Dedifferentiated amniotic fluid mesenchymal stem cell (primary cell): ENCODE results near the gene IDI1.
A peak's percentile ranks its signal among the peaks of the same experiment; 100 is the strongest.
"Not testable (repeated sequence)": the region's sequence is repeated elsewhere in the genome, so short reads cannot be mapped to it uniquely, and the experiment has no call there.

Experiments used
- DNase-seq: peaks from one replicate; pipeline ENCODE4 v3.0.0-alpha.2; 2016; ENCODE audit errors: extremely low spot score

Gene IDI1

DNA sequence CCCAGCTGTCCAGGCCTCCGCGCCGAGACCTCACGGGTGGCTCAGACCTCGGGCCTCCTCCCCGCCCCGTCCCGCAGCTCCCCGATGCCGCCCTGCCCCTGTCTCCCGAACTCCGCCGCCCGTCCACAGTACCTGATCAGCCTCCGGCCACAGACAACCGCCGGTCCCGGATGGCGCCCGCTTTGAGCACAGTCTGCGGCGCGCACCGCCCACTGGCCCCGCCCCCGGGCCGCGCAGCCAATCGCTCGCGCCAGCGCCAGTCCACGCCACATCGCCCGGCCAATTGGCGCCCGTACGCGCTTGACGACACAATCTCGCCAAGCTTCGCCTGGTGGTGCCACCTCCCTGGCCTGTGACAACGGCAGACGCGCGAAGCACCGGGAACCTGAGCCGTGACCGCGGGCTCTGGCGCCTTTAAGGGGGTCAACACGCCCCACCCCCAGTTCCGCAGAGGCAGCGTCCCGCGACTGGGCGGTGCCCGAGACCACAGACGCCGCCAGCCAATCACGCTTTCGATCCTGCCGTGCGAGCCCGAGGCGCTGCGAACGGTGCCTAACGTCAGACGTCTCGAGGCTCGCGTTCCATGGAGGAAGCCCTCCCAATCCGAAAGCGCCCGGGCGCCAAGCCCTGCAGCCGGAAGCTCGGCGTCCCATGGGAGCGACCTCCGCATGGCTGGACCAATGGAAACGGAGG, at the start of gene IDI1:
TSS of gene IDI1 (minus strand) at position 388 of the 693 bp plus-strand sequence. CDS start at position 272, 116 bp downstream.
- peak; percentile 99 for DNase-seq

DNA sequence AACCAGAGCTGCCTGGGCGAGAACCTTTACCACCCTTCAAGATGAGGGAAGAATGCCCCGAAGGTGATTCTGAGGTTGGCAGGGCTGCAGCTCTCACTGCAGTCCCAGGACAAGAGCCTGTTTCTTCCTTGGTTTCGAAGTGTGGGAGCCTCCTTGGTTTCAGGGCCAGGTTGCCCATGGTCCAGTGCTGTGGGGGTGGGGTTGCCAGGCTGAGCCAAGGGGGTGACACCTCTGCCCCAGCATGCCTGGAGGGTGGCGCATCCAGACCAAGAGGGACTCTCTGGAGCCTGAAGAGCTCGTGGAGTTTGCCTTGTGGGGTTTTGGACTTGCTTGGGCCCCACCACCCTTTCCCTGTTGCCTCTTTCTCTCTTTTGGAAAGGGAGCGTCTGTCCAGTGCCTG, 48.5 kb upstream of the IDI1 start:
- DNase-seq = no peak

DNA sequence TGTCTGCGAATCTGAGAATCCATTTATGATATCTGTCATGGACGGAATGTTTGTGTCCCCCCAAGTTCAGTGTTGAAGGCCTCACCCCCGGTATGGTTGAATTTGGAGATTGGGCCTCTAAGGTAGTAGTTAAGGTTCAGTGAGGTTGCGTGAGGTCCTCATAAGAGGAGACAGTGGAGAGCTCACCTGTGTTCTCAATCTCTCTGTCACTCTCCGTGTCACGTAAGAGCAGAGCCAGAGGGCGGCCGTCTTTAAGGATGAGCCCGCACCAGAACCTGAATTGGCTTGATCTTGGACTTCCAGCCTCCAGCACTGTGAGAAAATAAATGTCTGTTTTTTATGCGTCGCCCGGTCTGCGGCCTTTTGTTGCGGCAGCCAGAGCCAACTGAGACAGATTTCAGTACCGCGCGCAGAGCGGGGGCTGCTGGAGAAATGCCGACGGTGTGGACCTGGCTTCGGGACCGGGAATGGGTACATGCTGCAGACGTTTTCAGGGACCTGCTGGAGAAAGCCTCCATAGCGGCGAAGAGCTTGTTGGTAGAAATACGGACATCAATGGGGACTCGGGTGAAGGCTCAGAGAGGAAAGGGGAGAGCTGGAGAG, 47.5 kb upstream of the IDI1 start:
- no peak for DNase-seq

DNA sequence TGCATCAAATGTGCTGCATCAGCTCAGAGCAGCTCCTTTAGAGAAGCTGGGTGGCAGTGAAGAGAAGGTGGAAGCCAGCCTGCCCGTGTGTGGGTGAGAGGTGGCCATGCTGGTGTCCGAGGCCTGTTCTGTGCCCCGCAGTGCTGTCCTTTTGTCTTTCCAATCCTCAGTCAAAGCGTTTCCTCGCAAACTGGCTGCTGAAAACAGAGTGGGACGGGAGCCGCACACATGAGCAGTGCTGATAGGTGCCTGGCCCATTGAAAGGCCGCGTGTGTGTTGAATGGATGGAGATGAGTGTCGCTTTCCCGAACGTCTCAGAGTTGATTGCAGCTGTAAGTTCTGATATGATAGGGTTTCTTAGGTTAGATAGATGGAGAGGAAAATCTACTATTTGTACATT, 46.6 kb upstream of the IDI1 start:
- DNase-seq = no peak

DNA sequence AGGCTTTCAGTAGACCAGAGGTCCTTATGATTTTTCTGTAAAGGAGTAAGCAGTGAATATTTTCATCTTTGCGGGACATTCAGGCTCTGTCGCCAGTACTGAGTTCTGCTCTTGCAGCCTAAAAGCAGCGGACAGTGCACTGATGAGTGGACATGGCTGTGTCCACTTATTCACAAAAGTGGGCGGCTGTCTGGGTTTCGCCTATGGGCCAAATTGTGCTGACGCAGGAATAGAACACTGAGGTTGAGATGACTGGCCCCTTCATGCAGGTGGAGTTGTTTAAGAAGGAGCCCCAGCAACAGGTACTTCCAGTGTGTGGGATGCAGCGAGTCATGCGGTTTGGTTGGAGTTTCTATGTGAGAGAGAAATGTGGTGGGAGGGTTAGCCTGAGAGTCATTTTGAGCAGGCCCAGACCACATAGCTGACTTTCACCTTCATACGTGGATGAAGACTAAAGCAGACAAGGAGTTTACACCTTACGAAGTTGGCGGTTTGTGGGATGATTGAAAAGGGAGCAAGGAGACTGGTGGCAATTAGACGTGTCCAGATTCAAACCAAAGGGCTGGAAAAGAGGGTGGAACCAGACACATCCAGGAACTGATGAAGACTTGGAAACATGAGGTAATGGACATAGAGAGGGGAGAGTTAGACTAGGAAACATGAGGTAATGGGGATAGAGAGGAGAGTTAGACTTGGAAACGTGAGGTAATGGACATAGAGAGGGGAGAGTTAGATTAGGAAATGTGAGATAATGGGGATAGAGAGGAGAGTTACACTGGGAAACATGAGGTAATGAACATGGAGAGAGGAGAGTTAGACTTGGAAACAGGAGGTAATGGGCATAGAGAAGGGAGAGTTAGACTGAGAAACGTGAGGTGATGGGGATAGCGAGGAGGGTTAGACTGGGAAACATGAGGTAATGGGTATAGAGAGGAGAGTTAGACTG, 45.5 kb upstream of the IDI1 start:
- no peak for DNase-seq

DNA sequence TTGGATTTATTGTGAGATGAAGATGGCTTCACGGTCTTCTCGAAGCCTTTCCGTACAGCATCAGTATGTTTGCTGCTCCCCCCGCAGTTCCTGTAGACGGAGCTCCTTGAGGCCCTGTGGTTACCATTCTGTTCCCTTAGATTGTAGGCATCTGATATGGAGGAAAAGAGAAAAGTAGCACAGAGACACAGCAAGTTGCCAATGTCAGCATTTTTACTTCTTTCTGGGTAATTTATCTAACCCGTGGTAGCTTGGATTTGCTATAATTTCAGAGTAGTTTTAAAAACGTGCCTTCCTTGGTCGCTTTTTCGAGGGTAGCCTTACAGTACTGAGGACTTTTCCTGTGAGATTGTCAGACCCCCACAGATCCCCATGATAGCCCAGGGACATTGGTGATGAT, 44.8 kb upstream of the IDI1 start:
- DNase-seq = no peak

DNA sequence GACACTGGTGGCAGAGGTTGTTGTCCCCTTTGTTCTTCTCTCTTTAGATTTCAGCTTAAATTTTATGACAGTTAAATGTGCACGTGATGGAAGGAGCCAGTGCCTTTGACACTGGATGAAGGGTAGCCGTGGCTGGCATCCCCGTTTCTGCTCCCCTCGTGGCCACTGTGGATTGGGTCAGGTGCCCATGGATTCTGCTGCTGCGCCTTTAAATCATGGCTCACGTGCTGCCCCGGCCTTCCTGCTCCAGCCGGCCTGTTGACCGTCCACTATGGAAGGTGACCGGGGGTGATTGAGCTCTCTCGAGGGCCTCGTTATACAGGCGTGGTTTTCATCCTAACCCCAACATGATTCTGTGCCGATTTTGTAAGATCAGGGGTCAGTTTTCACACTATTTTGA, 41.8 kb upstream of the IDI1 start:
- no peak for DNase-seq

DNA sequence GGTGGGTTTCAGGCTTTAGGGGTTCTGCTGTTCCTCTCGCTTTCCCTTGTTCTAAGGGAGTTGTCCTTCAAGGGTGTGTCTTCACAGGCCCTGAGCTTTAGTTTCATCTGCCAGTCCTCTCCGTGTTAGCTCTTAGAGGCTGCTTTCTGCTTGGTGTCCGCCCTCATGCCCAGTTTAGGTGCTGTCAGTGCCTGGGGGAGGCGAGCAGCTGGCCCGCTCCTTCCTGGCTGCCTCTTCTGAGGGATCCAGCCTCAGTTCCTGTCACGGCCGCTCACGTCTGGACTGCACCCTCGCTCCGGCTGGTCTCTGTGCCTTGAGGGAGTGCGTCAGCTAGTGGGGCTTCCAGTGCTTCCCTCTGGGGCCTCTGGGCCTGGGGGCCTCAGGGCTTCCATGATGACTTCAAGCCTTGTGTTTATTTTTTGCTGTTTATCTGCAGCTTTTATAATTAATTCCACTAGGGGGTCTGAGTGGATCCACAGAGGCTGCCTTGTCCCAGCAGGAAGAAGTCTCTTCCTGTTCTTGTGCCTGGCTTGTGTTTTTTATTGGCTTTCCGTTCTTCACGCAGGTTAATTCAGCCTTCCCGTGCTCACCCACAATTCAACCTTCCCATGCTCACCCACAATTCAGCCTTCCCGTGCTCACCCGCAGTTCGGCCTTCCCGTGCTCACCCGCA, 40.2 kb upstream of the IDI1 start:
- DNase-seq = no peak

DNA sequence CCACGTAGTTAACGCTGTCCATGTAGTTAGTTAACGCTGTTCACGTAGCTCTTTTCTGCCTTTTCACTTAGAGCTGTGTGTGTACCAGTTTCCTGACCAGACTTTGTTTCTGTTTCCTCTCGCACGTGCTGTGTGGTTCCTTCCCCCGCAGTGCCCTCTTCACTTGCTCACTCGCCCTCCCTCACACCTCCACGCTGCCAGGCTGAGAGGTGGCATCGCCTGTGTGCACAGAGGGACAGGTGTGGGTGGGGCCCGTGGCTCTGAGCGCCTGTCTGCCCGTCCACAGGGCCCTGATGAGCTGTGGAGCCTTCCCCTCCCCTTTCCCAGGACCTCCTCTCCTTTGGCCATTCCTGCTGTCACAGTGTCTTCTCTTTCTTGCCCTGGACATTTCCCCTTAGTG, 37.9 kb upstream of the IDI1 start:
- DNase-seq = no peak

DNA sequence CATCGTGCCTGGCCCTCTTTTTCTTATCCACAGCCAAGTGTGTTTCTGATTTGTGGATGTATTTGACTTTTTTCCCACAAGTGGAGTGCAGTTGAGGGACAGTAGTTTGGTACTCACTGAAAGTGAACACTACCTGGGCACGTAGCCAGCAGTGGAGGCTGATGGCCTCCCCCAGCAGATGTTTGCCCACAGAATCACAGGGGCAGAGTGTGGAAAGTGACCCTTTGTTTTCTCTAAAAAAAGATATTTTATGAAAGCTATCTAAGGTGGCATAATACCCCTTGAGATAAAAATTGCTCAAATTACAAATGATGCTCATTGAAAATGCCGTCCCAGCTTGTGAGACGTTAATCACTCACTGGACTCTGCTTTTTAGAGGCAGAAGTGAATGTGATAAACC, 36.3 kb upstream of the IDI1 start:
- no peak for DNase-seq

DNA sequence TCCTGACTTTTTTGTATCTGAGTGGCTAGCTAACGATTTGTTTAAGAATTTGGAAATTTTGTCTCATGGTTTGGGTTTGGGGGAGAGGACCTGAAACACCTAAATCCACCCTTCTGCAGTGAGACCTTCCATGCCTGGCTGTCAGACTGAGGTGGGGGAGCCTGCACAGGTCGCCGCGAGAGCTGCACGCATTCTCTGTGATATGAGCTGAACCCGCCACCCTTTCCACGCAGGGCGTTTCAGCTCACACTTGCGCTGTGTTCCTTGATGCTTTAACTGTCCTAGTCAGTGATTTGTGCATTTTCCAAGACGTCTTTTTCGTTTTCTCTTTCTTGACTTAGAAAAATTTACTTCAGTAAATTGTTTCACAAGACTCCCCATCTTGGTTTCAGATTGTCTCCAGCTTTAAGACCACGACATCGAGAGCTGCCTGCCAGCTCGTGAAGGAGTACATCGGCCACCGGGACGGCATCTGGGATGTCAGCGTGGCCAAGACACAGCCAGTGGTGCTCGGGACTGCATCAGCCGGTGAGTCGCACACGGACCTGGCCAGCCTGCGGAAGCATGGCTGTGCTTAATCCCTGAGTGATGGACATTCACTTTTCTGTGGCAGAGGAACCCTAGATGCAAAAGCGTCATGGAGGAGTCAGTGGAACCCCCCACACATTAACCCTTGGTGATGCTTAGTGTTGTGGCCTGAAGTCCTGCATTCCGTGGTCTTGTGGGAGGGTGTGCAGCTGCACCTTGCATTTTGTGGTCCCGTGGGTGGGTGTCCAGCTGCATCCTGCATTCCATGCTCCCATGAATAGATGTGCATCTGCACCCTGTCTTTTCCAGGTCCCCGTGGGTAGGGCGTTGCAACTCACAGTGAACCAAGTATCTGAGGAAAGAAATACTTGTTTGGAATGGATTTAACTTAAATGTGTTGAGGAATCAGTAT, 35.4 kb upstream of the IDI1 start:
- no peak for DNase-seq

DNA sequence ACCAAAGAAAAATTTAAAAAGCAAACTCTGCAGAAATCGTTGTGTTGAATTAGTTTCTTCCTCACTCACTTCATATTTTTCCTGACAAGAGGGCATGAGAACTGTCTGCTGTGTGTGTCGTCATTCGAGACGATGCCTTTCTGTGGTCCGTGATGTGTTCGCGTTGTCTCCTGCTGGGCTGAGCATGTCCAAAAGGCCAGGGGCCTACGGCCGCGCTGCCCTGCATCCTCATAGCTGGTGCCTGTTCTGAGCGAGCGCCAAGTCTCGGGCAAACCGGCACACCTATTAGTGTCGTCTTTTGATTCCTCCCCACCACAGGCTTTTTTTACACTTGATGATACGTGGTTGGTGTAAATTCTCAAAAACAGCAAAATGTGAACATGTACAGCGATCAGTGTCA, 34.7 kb upstream of the IDI1 start:
- DNase-seq = no peak

DNA sequence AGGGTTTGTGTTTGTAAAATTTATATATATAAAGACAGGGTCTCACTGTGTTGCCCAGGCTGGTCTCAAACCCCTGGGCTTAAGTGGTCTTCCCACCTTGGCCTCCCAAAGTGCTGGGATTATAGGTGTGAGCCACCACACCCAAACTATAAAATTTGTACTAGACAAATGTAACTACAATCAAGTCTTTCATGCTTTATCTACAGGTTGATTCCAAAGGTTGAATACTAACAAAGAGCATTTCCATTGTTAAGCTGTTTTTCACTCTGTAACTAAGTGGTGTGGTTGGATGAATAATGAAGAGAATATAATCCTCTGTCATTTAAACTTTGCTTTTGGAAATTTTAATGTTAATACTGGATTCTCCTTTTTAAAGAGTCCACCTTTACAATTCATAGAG, 29.7 kb upstream of the IDI1 start:
- DNase-seq = no peak

DNA sequence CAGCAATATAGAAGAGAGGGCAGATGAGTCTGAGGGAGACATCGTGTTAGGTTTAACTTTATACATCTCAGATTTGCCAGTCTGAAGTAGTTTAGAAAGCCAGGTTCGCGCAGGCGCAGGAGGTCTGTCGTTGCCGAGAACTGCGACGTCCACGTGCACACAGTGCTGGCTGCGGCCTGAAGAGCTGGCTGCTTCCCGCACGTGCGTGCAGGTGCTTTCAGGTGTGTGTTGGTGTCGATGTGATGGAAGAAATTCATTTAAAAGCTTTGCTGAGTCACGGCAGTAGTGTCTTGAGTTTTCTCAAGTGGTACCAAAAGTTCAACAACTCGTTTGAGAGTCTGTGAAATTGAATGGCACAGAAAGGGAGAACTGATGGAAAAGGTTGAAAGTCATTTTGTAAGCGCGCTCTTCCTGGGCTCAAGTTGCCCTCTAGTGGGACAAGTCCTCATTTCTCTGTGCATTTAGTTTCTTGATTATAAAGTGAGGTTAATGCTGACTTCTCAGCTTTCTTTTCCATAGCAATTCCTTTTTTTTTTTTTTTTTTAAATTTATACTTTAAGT, 25.9 kb upstream of the IDI1 start:
- no peak for DNase-seq

DNA sequence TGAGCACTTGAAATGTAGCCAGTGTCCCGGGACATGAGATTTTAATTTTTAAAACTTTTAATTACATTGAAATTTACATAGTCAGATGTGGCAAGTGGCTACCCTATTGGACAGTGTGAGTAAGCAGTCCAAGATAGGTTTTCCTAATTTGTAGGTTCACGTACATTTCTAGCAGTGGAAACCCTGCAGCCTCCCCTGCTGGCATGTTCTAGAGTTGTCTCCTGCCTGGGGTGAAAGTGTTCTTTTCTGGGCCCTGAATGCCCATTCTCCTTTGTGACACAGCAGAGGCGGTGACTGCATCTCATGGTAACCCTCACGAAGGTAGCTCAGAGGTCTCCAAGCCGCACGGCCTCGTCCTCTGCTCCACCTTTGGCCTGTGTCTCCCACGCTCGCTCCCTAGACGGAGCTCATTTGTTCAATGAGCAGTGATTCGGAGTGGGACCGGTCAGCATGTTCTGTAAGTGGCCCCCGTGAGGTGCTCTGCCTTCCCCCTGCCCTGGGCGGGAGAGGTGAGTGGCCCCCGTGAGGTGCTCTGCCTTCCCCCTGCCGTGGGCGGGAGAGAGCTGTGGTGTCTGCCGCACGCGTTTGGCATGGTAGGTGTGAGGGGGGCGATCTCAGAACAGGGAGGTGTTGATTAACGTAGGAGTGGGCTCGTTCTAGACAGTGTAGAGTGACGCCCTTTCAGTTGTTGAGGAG, 25.3 kb upstream of the IDI1 start:
- DNase-seq = no peak

DNA sequence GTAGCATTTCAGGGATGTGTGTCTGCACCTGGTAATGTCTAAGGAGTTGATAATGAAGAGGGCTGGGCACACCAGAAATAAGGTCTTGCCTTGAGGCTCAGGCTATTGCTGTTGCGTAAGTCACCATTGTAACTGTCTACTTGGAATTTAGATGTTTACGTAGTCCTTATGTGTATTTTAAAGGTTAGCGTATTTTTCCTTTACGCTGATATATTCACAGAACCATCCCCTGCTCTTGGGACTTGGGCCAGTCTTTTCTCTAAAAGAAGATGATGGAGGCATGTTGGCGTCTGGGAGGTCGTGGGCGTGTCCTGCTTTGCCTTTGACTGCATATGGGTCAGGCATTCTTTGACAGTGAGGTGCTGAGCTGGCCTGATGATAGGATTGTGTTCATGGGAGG, 22.0 kb upstream of the IDI1 start:
- no peak for DNase-seq

DNA sequence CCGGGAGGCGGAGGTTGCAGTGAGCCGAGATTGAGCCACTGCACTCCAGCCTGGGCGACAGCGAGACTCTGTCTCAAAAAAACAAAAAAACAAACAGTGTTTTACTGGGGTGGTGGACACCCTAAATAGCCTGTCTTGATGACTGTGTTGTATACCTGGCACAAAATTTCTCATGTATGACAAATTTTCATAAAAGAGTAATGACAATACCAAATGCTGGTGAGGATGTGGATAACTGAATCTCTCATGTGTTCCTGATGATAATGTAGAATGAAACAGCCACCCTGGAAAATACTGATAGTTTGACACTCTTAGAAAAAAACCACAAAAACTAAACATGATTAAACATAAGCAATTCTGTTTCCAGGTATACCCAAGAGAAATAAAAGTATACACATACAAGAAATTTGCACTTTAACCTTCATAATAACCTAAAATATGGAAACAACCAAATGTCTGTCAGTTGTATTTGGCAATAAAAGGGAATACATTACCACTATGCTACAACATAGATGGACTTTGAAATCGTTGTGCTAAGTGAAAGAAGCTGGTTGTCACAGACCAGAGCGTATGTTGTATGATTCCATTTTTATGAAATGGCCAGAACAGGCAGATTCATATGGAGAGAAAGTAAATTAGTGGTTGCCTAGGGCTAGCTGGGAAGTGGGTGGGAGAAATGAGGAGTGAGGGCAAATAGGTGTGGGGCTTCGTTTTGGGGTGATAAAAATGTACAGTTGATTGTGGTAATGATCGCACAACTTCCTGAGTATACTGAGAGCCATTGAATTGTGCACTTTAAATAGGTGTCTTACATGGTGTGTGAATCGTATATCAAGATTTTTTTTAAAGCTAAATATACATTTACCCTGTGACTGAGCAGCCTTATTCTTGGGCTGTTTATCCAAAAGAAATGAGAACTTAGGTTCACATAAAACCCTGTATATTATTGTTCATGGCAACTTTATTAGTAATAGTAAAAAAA, 19.8 kb upstream of the IDI1 start:
- no peak for DNase-seq

DNA sequence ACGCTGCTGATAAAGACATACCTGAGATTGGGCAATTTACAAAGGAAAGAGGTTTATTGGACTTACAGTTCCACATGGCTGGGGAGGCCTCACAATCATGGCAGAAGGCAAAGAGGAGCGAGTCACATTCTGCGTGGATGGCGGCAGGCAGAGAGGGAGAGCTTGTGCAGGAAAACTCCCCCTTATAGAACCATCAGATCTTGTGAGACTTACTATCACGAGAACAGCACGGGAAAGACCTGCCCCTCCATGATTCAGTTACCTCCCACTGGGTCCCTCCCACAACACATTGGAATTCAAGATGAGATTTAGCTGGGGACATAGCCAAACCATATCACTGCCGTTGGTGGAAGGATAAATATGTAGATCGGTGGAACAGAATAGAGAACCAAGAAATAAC, 17.8 kb upstream of the IDI1 start:
- not testable (repeated sequence) for DNase-seq

DNA sequence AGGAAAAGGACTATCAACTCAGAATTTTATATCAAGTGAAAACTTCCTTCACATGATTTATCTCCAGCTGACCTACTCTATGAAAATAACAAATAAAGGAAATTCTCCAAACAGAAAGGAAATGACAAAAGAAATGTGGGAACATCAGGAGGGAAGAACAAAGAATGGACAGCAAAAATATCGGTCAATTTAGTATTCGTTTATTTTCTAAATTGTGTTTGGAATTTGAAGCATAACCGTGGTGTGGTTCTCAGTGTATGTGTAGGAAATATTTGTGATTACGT, 16.0 kb upstream of the IDI1 start:
- no peak for DNase-seq
